Stimulated activated CD8-positive, alpha-beta memory T cell treated with anti-CD3 and anti-CD28 coated beads, Interleukin-12 subunit alpha, Interleukin-12 subunit beta, amount 100 ng/mL, for 1 hour (primary cell): Measurements from ENCODE around the gene DMXL1.
"Not testable (repeated sequence)": the region's sequence is repeated elsewhere in the genome, so short reads cannot be mapped to it uniquely, and the experiment has no call there.

ENCODE experiments used
- DNase-seq: peaks from one replicate; pipeline ENCODE4 v3.0.0-alpha.2; 2020; ENCODE audit warnings: low read depth

DMXL1 gene

GRCh38 chr5:119063579-119064379, 7.1 kb upstream of the DMXL1 start:
- DNase-seq: no peak

- DNase-seq: no peak
These were observed 3.4 kb upstream of the DMXL1 start for GRCh38 chr5:119067450-119067849.

- DNase-seq: no peak
These were observed 384 bp upstream of the DMXL1 start for GRCh38 chr5:119070578-119070827.

GRCh38 chr5:119071561-119071995, 691 bp downstream of the DMXL1 start:
- no peak for DNase-seq

GRCh38 chr5:119072496-119072895, 1.6 kb downstream of the DMXL1 start:
- DNase-seq: no peak

- not testable (repeated sequence) for DNase-seq
These were observed 3.0 kb downstream of the DMXL1 start for GRCh38 chr5:119073746-119074337.

GRCh38 chr5:119074419-119074818, 3.5 kb downstream of the DMXL1 start:
- DNase-seq: no peak

GRCh38 chr5:119075269-119075668, 4.4 kb downstream of the DMXL1 start:
- DNase-seq: not testable (repeated sequence)

- DNase-seq: no peak
These were observed 5.2 kb downstream of the DMXL1 start for GRCh38 chr5:119076080-119076479.

- no peak for DNase-seq
These were observed 6.6 kb downstream of the DMXL1 start for GRCh38 chr5:119077444-119077843.

- DNase-seq: no peak
These were observed 7.4 kb downstream of the DMXL1 start for GRCh38 chr5:119078071-119078846.

- no peak for DNase-seq
These were observed 8.0 kb downstream of the DMXL1 start for GRCh38 chr5:119078861-119079260.

GRCh38 chr5:119079318-119079921, 8.5 kb downstream of the DMXL1 start:
- no peak for DNase-seq

GRCh38 chr5:119080936-119081335, 10.0 kb downstream of the DMXL1 start:
- no peak for DNase-seq

- DNase-seq: no peak
These were observed 11.8 kb downstream of the DMXL1 start for GRCh38 chr5:119082691-119083090.

- no peak for DNase-seq
These were observed 12.8 kb downstream of the DMXL1 start for GRCh38 chr5:119083679-119084078.

GRCh38 chr5:119088438-119088837, 17.6 kb downstream of the DMXL1 start:
- no peak for DNase-seq

GRCh38 chr5:119095611-119096010, 24.7 kb downstream of the DMXL1 start:
- no peak for DNase-seq

GRCh38 chr5:119105971-119106370, 35.1 kb downstream of the DMXL1 start:
- DNase-seq: no peak

- no peak for DNase-seq
These were observed 41.3 kb downstream of the DMXL1 start for GRCh38 chr5:119112151-119112550.

GRCh38 chr5:119117237-119117636, 46.4 kb downstream of the DMXL1 start:
- no peak for DNase-seq

GRCh38 chr5:119118000-119118399, 47.1 kb downstream of the DMXL1 start:
- no peak for DNase-seq

GRCh38 chr5:119120893-119121292, 50.0 kb downstream of the DMXL1 start:
- DNase-seq: no peak
